M059J (cell line): Measurements from ENCODE around the gene TREML2. TPM values are rescaled to one million over a fixed set of nuclear protein-coding genes. Genes with fewer than 3 reads are reported as not detected.
"Not testable (repeated sequence)": the region's sequence is repeated elsewhere in the genome, so short reads cannot be mapped to it uniquely, and the experiment has no call there.

Experiments used
- DNase-seq: peaks from one replicate; pipeline ENCODE4 v3.0.0-alpha.2; 2012; ENCODE audit warnings: low read depth
- total RNA-seq: library from RNA; depleted of rRNA; stranded (reverse); fragments of >200 nt; shearing (Covaris generic); gene quantifications from 2 replicates; pipeline ENCODE4 v1.2.3, GENCODE V29; 2014

Gene TREML2
- total RNA-seq, 1 experiment from 2014 or later = not detected

GRCh38 chr6:41208439-41209106 lies 7.6 kb upstream of the TREML2 start:
- no peak for DNase-seq

- no peak for DNase-seq
Observed at GRCh38 chr6:41204156-41204555, 3.2 kb upstream of the TREML2 start.

GRCh38 chr6:41201764-41202173 lies 820 bp upstream of the TREML2 start:
- no peak for DNase-seq

- DNase-seq = peak; percentile 30
Observed at GRCh38 chr6:41200296-41200900, 551 bp downstream of the TREML2 start.

GRCh38 chr6:41199552-41200246 lies 1.2 kb downstream of the TREML2 start:
- DNase-seq = no peak

- no peak for DNase-seq
Observed at GRCh38 chr6:41197234-41197633, 3.7 kb downstream of the TREML2 start.

- no peak for DNase-seq
Observed at GRCh38 chr6:41194386-41194785, 6.6 kb downstream of the TREML2 start.

- no peak for DNase-seq
Observed at GRCh38 chr6:41193884-41194283, 7.1 kb downstream of the TREML2 start.

GRCh38 chr6:41193171-41193734 lies 7.7 kb downstream of the TREML2 start:
- DNase-seq = no peak

- no peak for DNase-seq
Observed at GRCh38 chr6:41191569-41191968, 9.4 kb downstream of the TREML2 start.

- no peak for DNase-seq
Observed at GRCh38 chr6:41190791-41191190, 10.2 kb downstream of the TREML2 start.

GRCh38 chr6:41189967-41190366 lies 11.0 kb downstream of the TREML2 start:
- DNase-seq = no peak

GRCh38 chr6:41189046-41189445 lies 11.9 kb downstream of the TREML2 start:
- not testable (repeated sequence) for DNase-seq

- DNase-seq = no peak
Observed at GRCh38 chr6:41187924-41188886, 12.7 kb downstream of the TREML2 start.

- DNase-seq = no peak
Observed at GRCh38 chr6:41186031-41186562, 14.9 kb downstream of the TREML2 start.

- no peak for DNase-seq
Observed at GRCh38 chr6:41184761-41185160, 16.2 kb downstream of the TREML2 start.

- peak; percentile 54 for DNase-seq
Observed at GRCh38 chr6:41182069-41183034, 18.6 kb downstream of the TREML2 start.

GRCh38 chr6:41181566-41181965 lies 19.4 kb downstream of the TREML2 start:
- DNase-seq = no peak

- no peak for DNase-seq
Observed at GRCh38 chr6:41179163-41179562, 21.8 kb downstream of the TREML2 start.

GRCh38 chr6:41177695-41178094 lies 23.3 kb downstream of the TREML2 start:
- no peak for DNase-seq
